Lower leg skin (tissue), 3 donors: ENCODE data around the gene GATB.

Source experiments
- POLR2A ChIP-seq, 2 donors: fragments of 450-650 bp; IDR thresholded peaks; one replicate each; pipeline ENCODE4 v1.6.1; 2016 to 2017; ENCODE audit warnings: antibody characterized with exemption in 2 of 2, mild to moderate bottlenecking in 1 of 2, moderate library complexity in 1 of 2
- TF ChIP-seq, protein P1 (sequence below), 3 donors: fragments of 450-650 bp; IDR thresholded peaks; one replicate each; pipeline ENCODE4 v1.5.1; 2016; ENCODE audit warnings: antibody characterized with exemption in 3 of 3, mild to moderate bottlenecking in 3 of 3, moderate library complexity in 2 of 3

DNA sequence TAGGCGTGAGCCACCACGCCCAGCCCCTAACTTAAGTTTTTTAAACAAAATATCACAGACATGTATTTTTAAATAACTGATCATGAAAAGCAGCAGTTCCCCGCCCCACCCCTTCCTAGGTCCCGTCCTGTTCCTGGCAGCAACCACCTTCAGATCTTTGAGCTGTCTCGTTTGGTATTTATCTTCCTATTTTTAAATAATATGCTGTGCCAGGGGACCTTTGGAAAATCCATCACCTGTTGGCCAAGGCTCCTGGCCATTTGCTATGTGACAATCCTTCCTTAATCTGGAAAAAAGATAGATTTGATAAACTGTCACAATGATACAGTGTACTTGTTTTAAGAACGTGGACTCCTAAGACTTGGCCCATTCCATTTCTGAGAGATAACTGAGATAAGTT is 10.7 kb downstream of the GATB start:
- TF ChIP-seq, protein P1, sequence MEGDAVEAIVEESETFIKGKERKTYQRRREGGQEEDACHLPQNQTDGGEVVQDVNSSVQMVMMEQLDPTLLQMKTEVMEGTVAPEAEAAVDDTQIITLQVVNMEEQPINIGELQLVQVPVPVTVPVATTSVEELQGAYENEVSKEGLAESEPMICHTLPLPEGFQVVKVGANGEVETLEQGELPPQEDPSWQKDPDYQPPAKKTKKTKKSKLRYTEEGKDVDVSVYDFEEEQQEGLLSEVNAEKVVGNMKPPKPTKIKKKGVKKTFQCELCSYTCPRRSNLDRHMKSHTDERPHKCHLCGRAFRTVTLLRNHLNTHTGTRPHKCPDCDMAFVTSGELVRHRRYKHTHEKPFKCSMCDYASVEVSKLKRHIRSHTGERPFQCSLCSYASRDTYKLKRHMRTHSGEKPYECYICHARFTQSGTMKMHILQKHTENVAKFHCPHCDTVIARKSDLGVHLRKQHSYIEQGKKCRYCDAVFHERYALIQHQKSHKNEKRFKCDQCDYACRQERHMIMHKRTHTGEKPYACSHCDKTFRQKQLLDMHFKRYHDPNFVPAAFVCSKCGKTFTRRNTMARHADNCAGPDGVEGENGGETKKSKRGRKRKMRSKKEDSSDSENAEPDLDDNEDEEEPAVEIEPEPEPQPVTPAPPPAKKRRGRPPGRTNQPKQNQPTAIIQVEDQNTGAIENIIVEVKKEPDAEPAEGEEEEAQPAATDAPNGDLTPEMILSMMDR (IDR thresholded peaks at IDR 0.05): no peak
- TF ChIP-seq POLR2A (IDR thresholded peaks at IDR 0.05): no peak
